Activated CD8-positive, alpha-beta memory T cell treated with anti-CD3 and anti-CD28 coated beads for 48 hours (primary cell): ENCODE results near the gene TPSG1.
"Not testable (repeated sequence)": the region's sequence is repeated elsewhere in the genome, so short reads cannot be mapped to it uniquely, and the experiment has no call there.

Source experiments
- DNase-seq, 3 experiments: peaks; one replicate each; pipeline ENCODE4 v3.0.0-alpha.2; 2020; ENCODE audit warnings: low read depth in 2 of 3, low spot score in 2 of 3

The TPSG1 gene

DNA sequence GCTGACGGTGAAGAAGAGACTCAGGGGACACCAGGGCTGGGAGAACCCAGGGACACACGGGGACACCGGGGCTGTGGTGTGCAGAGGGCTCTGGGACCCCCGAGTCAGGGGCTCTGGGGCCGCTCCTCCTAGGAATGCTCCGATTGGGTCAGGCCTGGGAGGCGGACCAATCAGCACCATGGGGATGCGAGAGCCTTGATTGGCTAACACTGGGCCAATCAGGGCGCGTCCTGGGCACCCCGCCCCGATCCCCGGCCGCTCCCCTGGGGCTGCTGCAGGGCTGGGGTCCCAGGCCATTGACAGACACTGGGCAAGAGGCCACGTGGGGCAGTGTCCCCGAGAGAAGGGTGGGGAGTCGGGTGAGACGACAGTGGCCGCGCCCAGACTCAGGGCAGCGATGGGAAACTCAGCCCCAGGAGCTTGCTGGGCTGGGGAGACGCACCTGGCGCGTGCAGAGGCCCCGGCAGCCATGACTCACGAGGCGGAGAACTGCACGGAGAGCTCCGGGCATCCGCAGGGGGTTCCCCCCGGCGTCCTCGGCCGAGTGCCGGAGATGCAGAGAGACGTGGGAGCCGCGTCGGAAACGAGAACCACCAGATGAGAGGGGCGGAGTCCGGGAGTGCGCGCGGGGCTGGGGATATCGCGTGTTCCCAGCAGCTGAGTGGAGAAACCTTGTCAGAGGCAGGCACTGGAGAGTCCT, 7.1 kb upstream of the TPSG1 start:
- DNase-seq, result not testable (repeated sequence)

- not testable (repeated sequence) for DNase-seq
Measured at GRCh38 chr16:1231301-1231700, 6.2 kb upstream of the TPSG1 start.

DNA sequence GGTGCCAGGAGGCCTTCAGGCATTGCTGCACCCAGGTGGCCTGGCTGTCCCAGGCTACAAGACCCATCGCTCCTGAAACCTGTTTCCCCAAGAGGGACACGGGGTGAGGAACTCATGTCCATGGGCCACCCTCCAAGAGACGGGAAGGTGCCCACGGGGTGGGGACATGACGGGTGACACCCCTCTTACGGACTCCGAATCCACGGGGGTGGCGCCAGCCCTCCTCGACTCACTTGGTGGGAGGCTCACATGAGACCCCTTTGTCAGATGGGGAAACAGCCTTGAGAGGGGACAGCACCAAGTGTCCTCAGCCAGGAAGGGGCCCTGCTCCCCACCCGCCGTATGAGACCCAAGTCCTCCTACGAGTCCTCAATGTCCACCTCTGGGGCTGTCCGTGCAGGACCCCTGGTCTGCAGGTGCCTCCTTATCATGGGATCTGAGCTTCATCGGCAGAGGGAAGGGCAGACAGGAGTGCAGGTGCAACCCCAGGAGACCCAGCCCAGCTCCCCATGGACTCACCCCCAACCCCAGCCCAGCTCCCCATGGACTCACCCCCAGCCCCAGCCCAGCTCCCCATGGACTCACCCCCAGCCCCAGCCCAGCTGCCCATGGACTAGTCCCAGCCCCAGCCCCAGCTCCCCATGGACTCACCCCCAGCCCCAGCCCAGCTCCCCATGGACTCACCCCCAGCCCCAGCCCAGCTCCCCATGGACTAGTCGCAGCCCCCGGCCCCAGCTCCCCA, 5.6 kb upstream of the TPSG1 start:
- DNase-seq, result not testable (repeated sequence)

DNA sequence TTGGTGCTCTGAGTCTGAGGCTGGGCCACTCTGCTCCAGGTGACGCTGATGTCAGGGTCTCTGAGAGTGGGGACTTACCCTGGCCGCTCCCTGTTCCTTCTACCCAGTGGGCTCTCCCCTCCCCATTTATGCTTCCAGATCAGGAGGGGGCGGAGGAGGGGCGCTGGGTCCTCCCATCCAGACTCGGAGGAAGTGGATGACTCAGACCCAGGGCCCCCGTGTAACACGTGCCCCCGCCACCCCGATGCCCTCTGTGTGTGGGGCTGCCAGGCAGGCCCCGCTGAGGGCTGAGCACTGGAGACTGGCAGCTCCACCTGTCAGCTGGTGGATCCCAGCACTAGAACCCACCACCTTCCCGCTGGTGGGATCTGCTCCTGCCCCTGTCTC, 5.0 kb upstream of the TPSG1 start, which contains the start of gene TPSB2:
Gene TPSB2 (minus strand): TSS at position 101 of the 387 bp plus-strand sequence. CDS start 233 bp downstream, outside the sequence.
- not testable (repeated sequence) for DNase-seq

- DNase-seq, result not testable (repeated sequence)
Measured at GRCh38 chr16:1229476-1229875, 4.4 kb upstream of the TPSG1 start.

GRCh38 chr16:1228227-1228626, 3.2 kb upstream of the TPSG1 start:
- DNase-seq, result not testable (repeated sequence)

DNA sequence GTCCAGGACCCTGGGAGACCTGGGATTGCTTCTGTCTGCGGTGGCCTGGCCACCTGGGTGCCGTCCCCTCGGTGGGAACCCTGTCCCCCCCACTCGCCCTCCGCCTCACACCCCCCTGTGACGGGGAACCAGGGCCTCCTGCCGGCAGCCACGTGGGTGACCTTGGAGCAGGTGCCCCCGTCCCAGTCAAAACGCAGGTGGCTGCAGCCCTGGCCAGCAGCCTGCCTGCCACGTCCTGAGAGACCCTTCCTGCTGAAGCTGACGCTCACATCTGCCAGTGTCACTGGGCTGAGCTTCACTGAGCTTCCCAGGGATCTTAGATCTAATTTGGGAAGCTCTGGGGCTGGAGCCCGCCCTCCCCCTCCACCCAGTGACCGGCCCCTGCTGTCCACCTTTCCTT, 1.6 kb upstream of the TPSG1 start:
- not testable (repeated sequence) for DNase-seq

DNA sequence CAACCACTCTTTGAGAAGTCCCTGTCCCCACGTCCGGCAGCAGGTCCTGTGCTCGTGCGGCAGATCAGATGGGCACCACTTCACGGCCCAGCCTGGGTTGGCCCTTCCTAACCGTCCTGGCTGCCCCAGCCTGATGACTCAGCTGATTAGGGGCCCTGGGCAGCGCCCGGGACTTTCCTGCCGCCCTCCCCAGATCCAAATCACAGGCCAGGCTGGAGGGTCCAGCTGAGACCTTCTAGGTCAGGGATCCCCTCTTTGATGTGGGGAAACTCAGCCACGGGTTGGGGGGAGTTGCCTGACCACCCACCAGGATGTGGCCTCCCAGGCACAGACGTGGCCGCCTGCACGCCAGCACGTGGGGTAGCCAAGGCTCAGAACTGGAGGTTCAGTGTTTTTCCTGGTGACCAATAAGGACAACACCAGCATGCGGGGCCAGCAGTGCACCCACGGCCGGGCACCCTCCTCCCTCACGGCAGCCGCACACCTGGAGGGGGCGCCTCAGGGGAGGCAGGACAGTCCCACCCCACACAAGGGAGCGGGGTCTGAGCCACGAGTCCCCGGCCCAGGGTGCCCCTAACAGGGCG, 752 bp upstream of the TPSG1 start:
- not testable (repeated sequence) for DNase-seq

DNA sequence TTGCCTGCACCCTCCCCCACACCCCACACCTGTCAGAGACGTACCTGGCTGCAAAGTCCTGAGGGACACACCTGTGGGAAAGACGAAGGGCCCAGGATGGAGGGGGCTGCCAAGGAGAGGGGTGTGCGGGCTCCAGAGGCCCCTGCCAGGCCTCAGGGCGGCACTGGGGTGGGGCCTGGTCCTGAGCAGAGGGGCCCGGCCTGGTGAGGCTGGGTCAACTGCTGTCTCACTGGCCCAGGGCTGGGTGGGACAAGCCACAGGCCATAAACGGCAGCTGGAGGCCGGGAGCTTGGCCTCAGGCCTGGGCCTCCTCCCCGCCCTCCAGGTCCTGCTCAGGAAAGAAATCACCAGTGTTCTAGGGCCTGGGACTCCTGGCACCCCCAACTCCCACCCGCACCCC, 510 bp downstream of the TPSG1 start:
- no peak for DNase-seq

- DNase-seq, result no peak
Measured at GRCh38 chr16:1223355-1224214, 1.5 kb downstream of the TPSG1 start.

- DNase-seq, result no peak
Measured at GRCh38 chr16:1222553-1223354, 2.3 kb downstream of the TPSG1 start.

GRCh38 chr16:1221628-1222552, 3.2 kb downstream of the TPSG1 start:
- DNase-seq, result no peak

DNA sequence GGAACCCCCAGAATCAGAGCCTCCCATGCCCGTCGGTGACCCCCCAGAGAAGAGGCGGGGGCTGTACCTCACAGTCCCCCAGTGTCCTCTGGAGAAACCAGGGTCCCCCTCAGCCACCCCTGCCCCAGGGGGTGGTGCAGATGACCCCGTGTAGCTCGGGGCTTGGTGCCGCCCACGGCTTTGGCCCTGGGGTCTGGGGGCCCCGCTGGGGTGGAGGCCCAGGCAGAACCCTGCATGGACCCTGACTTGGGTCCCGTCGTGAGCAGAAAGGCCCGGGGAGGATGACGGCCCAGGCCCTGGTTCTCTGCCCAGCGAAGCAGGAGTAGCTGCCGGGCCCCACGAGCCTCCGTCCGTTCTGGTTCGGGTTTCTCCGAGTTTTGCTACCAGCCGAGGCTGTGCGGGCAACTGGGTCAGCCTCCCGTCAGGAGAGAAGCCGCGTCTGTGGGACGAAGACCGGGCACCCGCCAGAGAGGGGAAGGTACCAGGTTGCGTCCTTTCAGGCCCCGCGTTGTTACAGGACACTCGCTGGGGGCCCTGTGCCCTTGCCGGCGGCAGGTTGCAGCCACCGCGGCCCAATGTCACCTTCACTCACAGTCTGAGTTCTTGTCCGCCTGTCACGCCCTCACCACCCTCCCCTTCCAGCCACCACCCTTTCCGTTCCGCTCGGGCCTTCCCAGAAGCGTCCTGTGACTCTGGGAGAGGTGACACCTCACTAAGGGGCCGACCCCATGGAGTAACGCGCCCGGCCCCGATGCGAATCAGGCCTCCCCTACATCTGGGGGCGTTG, 4.0 kb downstream of the TPSG1 start:
- DNase-seq, result no peak

- DNase-seq, result no peak
Measured at GRCh38 chr16:1220098-1220728, 4.9 kb downstream of the TPSG1 start.

- no peak for DNase-seq
Measured at GRCh38 chr16:1218930-1219611, 6.0 kb downstream of the TPSG1 start.

DNA sequence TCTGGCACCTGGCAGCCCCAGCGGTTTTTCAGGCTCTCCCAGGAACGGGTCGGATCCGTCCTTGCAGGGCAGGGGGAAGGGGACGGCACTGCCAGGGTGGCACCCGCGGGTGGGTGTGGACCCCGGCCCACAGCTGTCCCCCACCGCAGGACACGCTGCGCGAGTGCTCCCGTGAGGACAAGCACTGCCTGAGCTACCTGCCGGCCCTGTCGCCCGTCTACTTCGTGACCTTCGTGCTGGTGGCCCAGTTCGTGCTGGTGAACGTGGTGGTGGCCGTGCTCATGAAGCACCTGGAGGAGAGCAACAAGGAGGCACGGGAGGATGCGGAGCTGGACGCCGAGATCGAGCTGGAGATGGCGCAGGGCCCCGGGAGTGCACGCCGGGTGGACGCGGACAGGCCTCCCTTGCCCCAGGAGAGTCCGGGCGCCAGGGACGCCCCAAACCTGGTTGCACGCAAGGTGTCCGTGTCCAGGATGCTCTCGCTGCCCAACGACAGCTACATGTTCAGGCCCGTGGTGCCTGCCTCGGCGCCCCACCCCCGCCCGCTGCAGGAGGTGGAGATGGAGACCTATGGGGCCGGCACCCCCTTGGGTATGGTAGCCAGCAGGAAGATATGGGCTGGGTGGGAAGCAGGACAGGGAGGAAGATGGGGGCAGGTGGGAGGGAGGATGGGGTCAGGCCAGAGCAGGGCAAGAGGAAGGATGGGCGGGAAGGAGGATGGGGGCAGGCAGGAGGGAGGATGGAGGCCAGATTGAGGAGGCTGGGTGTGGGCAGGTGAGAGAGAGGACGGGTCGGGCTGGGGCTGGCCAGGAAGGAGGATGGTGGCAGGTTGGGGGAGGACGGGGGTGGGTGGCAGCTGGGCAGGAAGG, 6.8 kb downstream of the TPSG1 start:
- DNase-seq, result no peak

GRCh38 chr16:1217526-1217925, 7.5 kb downstream of the TPSG1 start:
- no peak for DNase-seq
